HEK293T (cell line): ENCODE measurements around the gene WFDC6.
"Not testable (repeated sequence)": the region's sequence is repeated elsewhere in the genome, so short reads cannot be mapped to it uniquely, and the experiment has no call there.

Experiments
- ARNT ChIP-seq: fragments of 450-650 bp; IDR thresholded peaks from 2 replicates; pipeline ENCODE4 v1.6.1; 2017; ENCODE audit warnings: mild to moderate bottlenecking
- BHLHE40 ChIP-seq: fragments of 450-650 bp; IDR thresholded peaks from 2 replicates; pipeline ENCODE4 v1.6.1; 2016; ENCODE audit warnings: mild to moderate bottlenecking, moderate library complexity, borderline replicate concordance
- CTBP1 ChIP-seq: fragments of 450-650 bp; IDR thresholded peaks from 2 replicates; pipeline ENCODE4 v1.6.1; 2016; ENCODE audit warnings: borderline replicate concordance
- ELF4 ChIP-seq: fragments of 450-650 bp; IDR thresholded peaks from 2 replicates; pipeline ENCODE4 v1.6.1; 2017; ENCODE audit warnings: antibody characterized with exemption
- FOXK2 ChIP-seq: fragments of 450-650 bp; IDR thresholded peaks from 2 replicates; pipeline ENCODE4 v1.6.1; 2016; ENCODE audit warnings: mild to moderate bottlenecking
- L3MBTL2 ChIP-seq: fragments of 450-650 bp; conservative IDR thresholded peaks from 2 replicates; pipeline ENCODE4 v1.6.1; 2016; ENCODE audit warnings: mild to moderate bottlenecking
- NFRKB ChIP-seq: fragments of 450-650 bp; IDR thresholded peaks from 2 replicates; pipeline ENCODE4 v1.6.1; 2016; ENCODE audit warnings: mild to moderate bottlenecking, moderate library complexity
- SP1 ChIP-seq: fragments of 450-650 bp; IDR thresholded peaks from 2 replicates; pipeline ENCODE4 v1.6.1; 2017
- SUZ12 ChIP-seq: fragments of 450-650 bp; IDR thresholded peaks from 2 replicates; pipeline ENCODE4 v1.6.1; 2016; ENCODE audit warnings: mild to moderate bottlenecking
- ZNF384 ChIP-seq: fragments of 450-650 bp; IDR thresholded peaks from 2 replicates; pipeline ENCODE4 v1.6.1; 2016

GRCh38 chr20:45585986-45586385 is 46.7 kb upstream of the WFDC6 start:
- not testable (repeated sequence) for TF ChIP-seq L3MBTL2, ELF4, SP1, ZNF384, FOXK2, ARNT, NFRKB, SUZ12, CTBP1, BHLHE40
